Esophagus squamous epithelium (tissue), 4 donors: Measurements from ENCODE around the gene IMMP2L.

Experiments used
- CTCF ChIP-seq, 6 experiments: fragments of 450-650 bp in 4 of 6; fragments of 200-600 bp in 2 of 6; sonication (generic) in 2 of 6; IDR thresholded peaks; one replicate each; pipeline ENCODE4 v1.5.1; 2016 to 2019; ENCODE audit warnings: antibody characterized with exemption in 6 of 6, mild to moderate bottlenecking in 4 of 6, moderate library complexity in 4 of 6
- POLR2A ChIP-seq, 4 donors: fragments of 450-650 bp; IDR thresholded peaks; one replicate each; pipeline ENCODE4 v1.6.1; 2017; ENCODE audit warnings: antibody characterized with exemption in 4 of 4, mild to moderate bottlenecking in 4 of 4, moderate library complexity in 3 of 4

- TF ChIP-seq CTCF (IDR thresholded peaks at IDR 0.05) (no peak), POLR2A (IDR thresholded peaks at IDR 0.05) (no peak)
Observed at GRCh38 chr7:111098926-111099250, 463.4 kb downstream of the IMMP2L start.
